ENCODE results near the gene FOXL1. TPM values are rescaled to one million over a fixed set of nuclear protein-coding genes. Genes with fewer than 3 reads are reported as not detected.
A peak's percentile ranks its signal among the peaks of the same experiment; 100 is the strongest.

Gene FOXL1
- total and polyA plus RNA-seq, 12 donors = 0.40 to 1.9 (median 0.84) TPM

GRCh38 chr16:86573646-86574508 is 4.5 kb upstream of the FOXL1 start:
- 64 to 72% methylated on average over 13 of the region's 13 CpGs for WGBS, 2 donors
- no peak for TF ChIP-seq CTCF (IDR thresholded peaks at IDR 0.05)
- intact Hi-C loops (cut with DNase I) = loop anchor here in 6 of 10 donors (5.0 to 10.0 kb wide), 4 partner anchors 91 to 261 kb away; no protein-coding TSS in a partner anchor
- no peaks in the 10 kb centered on the region for H3K36me3 ChIP-seq
- H3K27ac ChIP-seq = peak overlapping the region in 6 of 10 donors; percentile 6 to 81 (median 36)
- peaks cover 7 to 100% (median 97%) of the 10 kb centered on the region in 7 donors for H3K27me3 ChIP-seq
- no peak for DNase-seq
- no peak for ATAC-seq
- H3K4me3 ChIP-seq = no peak overlapping the region
- no peaks in the 10 kb centered on the region for H3K9me3 ChIP-seq
- H3K4me1 ChIP-seq = peaks cover 0 to 59% (median 27%) of the 10 kb centered on the region in 9 donors

DNA sequence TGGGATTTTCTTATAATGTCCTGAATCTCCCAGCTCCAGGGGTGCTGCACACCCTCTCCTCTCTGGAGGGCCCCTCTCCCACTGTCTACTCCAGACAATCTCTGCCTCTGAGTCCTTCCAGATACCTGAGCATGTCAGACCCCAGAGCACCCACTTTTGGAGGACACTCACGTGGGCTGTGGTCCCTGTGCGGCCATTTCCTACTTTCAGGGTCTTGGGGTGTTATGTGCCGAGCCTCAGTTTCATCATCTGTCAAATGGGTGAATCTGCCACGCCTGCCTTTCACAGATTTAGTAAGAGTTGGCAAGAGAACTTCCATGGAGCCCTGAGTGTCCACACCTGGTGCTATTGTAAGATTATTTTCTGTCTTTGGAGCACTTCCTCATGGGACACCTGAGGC is 3.7 kb upstream of the FOXL1 start:
- no peak for TF ChIP-seq CTCF (IDR thresholded peaks at IDR 0.05)
- peaks cover 7 to 100% (median 97%) of the 10 kb centered on the region in 7 donors for H3K27me3 ChIP-seq
- H3K36me3 ChIP-seq = no peaks in the 10 kb centered on the region
- H3K9me3 ChIP-seq = no peaks in the 10 kb centered on the region
- peak overlapping the region in 8 of 10 donors; percentile 19 to 81 (median 48) for H3K27ac ChIP-seq
- ATAC-seq = no peak
- intact Hi-C loops (cut with DNase I) = loop anchor here in 8 of 10 donors (5.0 to 10.0 kb wide), 10 partner anchors 38 to 488 kb away; no protein-coding TSS in a partner anchor
- H3K4me3 ChIP-seq = no peak overlapping the region
- no peak for DNase-seq
- H3K4me1 ChIP-seq = peaks cover 0 to 61% (median 28%) of the 10 kb centered on the region in 9 donors
- 70 to 81% methylated on average over 4 of the region's 4 CpGs for WGBS, 2 donors

- WGBS, 2 donors = 44 to 52% methylated on average over 17 of the region's 17 CpGs
- intact Hi-C loops (cut with DNase I) = loop anchor here in 8 of 10 donors (5.0 to 10.0 kb wide), 9 partner anchors 37 to 487 kb away; no protein-coding TSS in a partner anchor
- Histone ChIP-seq H3K27ac (peak overlapping the region; percentile 31 to 85 (median 68)), H3K36me3 (no peaks in the 10 kb centered on the region), H3K4me1 (peaks cover 0 to 64% (median 28%) of the 10 kb centered on the region in 9 donors), H3K4me3 (peak overlapping the region in 8 of 10 donors; percentile 28 to 59 (median 52)), H3K9me3 (no peaks in the 10 kb centered on the region), H3K27me3 (peaks cover 7 to 100% (median 97%) of the 10 kb centered on the region in 7 donors)
- ATAC-seq = no peak
- DNase-seq = no peak
- no peak for TF ChIP-seq CTCF (IDR thresholded peaks at IDR 0.05)
Observed at GRCh38 chr16:86575095-86575685, 3.2 kb upstream of the FOXL1 start.

Data from heart right ventricle (tissue), 16 donors.